HepG2 (cell line): Measurements from ENCODE around the gene SPINDOC. TPM values are rescaled to one million over a fixed set of nuclear protein-coding genes. Genes with fewer than 3 reads are reported as not detected.

Experiments
- ATAC-seq: fragments of 200-7000 bp; cut with Tn5 transposase; 3 replicates; pipeline ENCODE4 v1.9.1; 2020; ENCODE audit warnings: mild to moderate bottlenecking, moderate library complexity
- BruUV-seq: library from RNA; stranded (reverse); fragments of 400-500 nt; replicated peaks from 2 replicates; lab custom pipeline; 2021; lab: Mats Ljungman, UMichigan
- CTCF ChIA-PET: fragments of 300-600 bp; formaldehyde crosslinking; extraction: SDS; loops from one replicate; lab custom pipeline; 2021; ENCODE audit warnings: low total read pairs, inconsistent platforms, low intra/inter-chr PET ratio; lab: Yijun Ruan, JAX
- POLR2A ChIA-PET: fragments of 350-600 bp; sonication (Branson Sonifier 250); formaldehyde crosslinking; loops from one replicate; lab custom pipeline; 2020; ENCODE audit warnings: antibody characterized with exemption, inconsistent platforms; lab: Yijun Ruan, JAX
- DNase-seq: peaks from one replicate; pipeline ENCODE4 v3.0.0-alpha.2; 2015; ENCODE audit warnings: low spot score
- FAIRE-seq: peaks from 3 replicates; lab custom pipeline; 2011; peaks lifted over from hg19 to GRCh38; lab: Jason Lieb, UNC
- H2AFZ ChIP-seq: one replicate; pipeline ENCODE4 v1.6.1; 2011; ENCODE audit warnings: low read length, inconsistent platforms
- H3K27ac ChIP-seq: fragments of 300-600 bp; 3 replicates; pipeline ENCODE4 v1.8.0; 2011; ENCODE audit warnings: mixed run types, mild to moderate bottlenecking, mixed read lengths, low read length, inconsistent platforms; ENCODE audit not compliant: insufficient read depth; ENCODE audit errors: extremely low read length
- H3K27me3 ChIP-seq, 2 experiments: fragments of 200-600 bp in 1 of 2; 2 replicates in 1 of 2; 3 replicates in 1 of 2; pipeline versions ENCODE4 v1.6.0 to v1.8.0; 2011; ENCODE audit warnings: low read length in 2 of 2, mild to moderate bottlenecking in 2 of 2, moderate library complexity in 2 of 2, inconsistent platforms in 1 of 2; ENCODE audit not compliant: insufficient read depth in 2 of 2, control insufficient read depth in 1 of 2
- H3K36me3 ChIP-seq, 2 experiments: fragments of 200-600 bp in 1 of 2; replicated peaks in 1 of 2; 2 replicates in 1 of 2; 3 replicates in 1 of 2; pipeline versions ENCODE4 v1.5.1 to v1.8.0; 2011; ENCODE audit warnings: low read length in 2 of 2, inconsistent platforms in 1 of 2; ENCODE audit not compliant: insufficient read depth in 2 of 2, control insufficient read depth in 1 of 2
- H3K4me1 ChIP-seq: 2 replicates; pipeline ENCODE4 v1.5.1; 2012; ENCODE audit warnings: low read length, inconsistent platforms; ENCODE audit not compliant: insufficient read depth
- H3K4me2 ChIP-seq: 2 replicates; pipeline ENCODE4 v1.6.0; 2011; ENCODE audit warnings: low read depth, low read length, inconsistent platforms
- H3K4me3 ChIP-seq, 3 experiments: fragments of 200-600 bp in 1 of 3; sonication (generic), shearing (Covaris generic) in 1 of 3; replicated peaks in 1 of 3; 2 replicates each; pipeline ENCODE4 v1.5.1; 2011 to 2016; ENCODE audit warnings: low read length in 3 of 3, inconsistent platforms in 2 of 3, low read depth in 2 of 3, mild to moderate bottlenecking in 2 of 3, control low read depth in 1 of 3, mixed read lengths in 1 of 3; ENCODE audit not compliant: insufficient read depth in 1 of 3
- H3K79me2 ChIP-seq: one replicate; pipeline ENCODE4 v1.6.1; 2011; ENCODE audit warnings: low read length, inconsistent platforms; ENCODE audit not compliant: insufficient read depth
- H3K9ac ChIP-seq: 2 replicates; pipeline ENCODE4 v1.6.0; 2011; ENCODE audit warnings: mild to moderate bottlenecking, low read depth, low read length, inconsistent platforms; ENCODE audit not compliant: insufficient read depth
- H3K9me3 ChIP-seq: 2 replicates; pipeline ENCODE4 v1.5.1; 2012; ENCODE audit warnings: mild to moderate bottlenecking, low read length
- H4K20me1 ChIP-seq: 2 replicates; pipeline ENCODE4 v1.6.0; 2011; ENCODE audit warnings: inconsistent platforms, mild to moderate bottlenecking, low read length, moderate library complexity; ENCODE audit not compliant: insufficient read depth
- DMAP1 ChIP-seq: IDR thresholded peaks from 2 replicates; pipeline ENCODE4 v1.6.1; 2016
- HDAC2 ChIP-seq: sonication (generic); formaldehyde crosslinking; IDR thresholded peaks from 2 replicates; pipeline ENCODE4 v1.4.0; 2020; ENCODE audit warnings: missing genetic modification reagents
- KLF13 ChIP-seq: sonication (generic); formaldehyde crosslinking; IDR thresholded peaks from 2 replicates; pipeline ENCODE4 v1.4.0; 2020; ENCODE audit warnings: mild to moderate bottlenecking, missing genetic modification reagents
- LCORL ChIP-seq, 2 experiments: fragments of 450-650 bp in 1 of 2; sonication (generic) in 1 of 2; formaldehyde crosslinking in 1 of 2; IDR thresholded peaks; 2 replicates each; pipeline versions ENCODE4 v1.5.0 to v1.6.1; 2017 to 2020; ENCODE audit warnings: antibody characterized with exemption in 1 of 2, missing genetic modification reagents in 1 of 2
- NAIF1 ChIP-seq: sonication (generic); formaldehyde crosslinking; IDR thresholded peaks from 2 replicates; pipeline ENCODE4 v1.5.0; 2020; ENCODE audit warnings: mild to moderate bottlenecking, missing genetic modification reagents, borderline replicate concordance
- PLRG1 ChIP-seq: fragments of 450-650 bp; conservative IDR thresholded peaks from 2 replicates; pipeline ENCODE4 v1.6.1; 2016
- POLR2AphosphoS5 ChIP-seq: IDR thresholded peaks from 2 replicates; pipeline ENCODE4 v1.6.1; 2012; ENCODE audit warnings: low read depth, low read length
- RBFOX2 ChIP-seq: fragments of 200-400 bp; formaldehyde crosslinking; IDR thresholded peaks from 2 replicates; pipeline ENCODE4 v1.6.1; 2017; ENCODE audit warnings: low read depth, mild to moderate bottlenecking, low read length
- RFX1 ChIP-seq: fragments of 450-650 bp; IDR thresholded peaks from 2 replicates; pipeline ENCODE4 v1.6.1; 2017
- SP5 ChIP-seq: IDR thresholded peaks from 2 replicates; pipeline ENCODE4 v1.6.1; 2016; ENCODE audit warnings: low read depth, borderline replicate concordance
- ZNF224 ChIP-seq: sonication (generic); formaldehyde crosslinking; IDR thresholded peaks from 2 replicates; pipeline ENCODE4 v1.5.0; 2020; ENCODE audit warnings: mild to moderate bottlenecking, missing genetic modification reagents
- ZNF24 ChIP-seq: fragments of 450-650 bp; IDR thresholded peaks from 2 replicates; pipeline ENCODE4 v1.6.1; 2017; ENCODE audit warnings: antibody characterized with exemption, mild to moderate bottlenecking
- ZSCAN31 ChIP-seq: sonication (generic); formaldehyde crosslinking; IDR thresholded peaks from 2 replicates; pipeline ENCODE4 v1.5.0; 2020; ENCODE audit warnings: low read depth, mild to moderate bottlenecking, missing genetic modification reagents
- WGBS: methylation state at CpG from one replicate; pipeline ENCODE4 v1.1.6; 2017; ENCODE audit warnings: low lambda C conversion rate; 5-methylcytosine and 5-hydroxymethylcytosine counted together
- in situ Hi-C: cut with HindIII; loops from 2 replicates; pipeline ENCODE4 v1.10.0; 2017; ENCODE audit warnings: low pct_unique_long_range_greater_than_20kb; ENCODE audit not compliant: extremely low pct_ligation_motif_present
- intact Hi-C: fragments of 100-400 bp; cut with micrococcal nuclease; formaldehyde crosslinking; loops from one replicate; pipeline ENCODE4 v1.10.0; 2022; ENCODE audit not compliant: unreplicated experiment
- polyA plus RNA-seq, 8 experiments: library from polyadenylated mRNA; depleted of rRNA in 3 of 8; stranded (reverse) in 7 of 8; unstranded in 1 of 8; fragments of >200 nt; fragmentation: Illumina TruSeq in 4 of 8; extraction: Trizol in 4 of 8; gene quantifications; 2 replicates each; pipeline versions ENCODE4 v1.2.1 to v1.2.3, GENCODE V29; 2011 to 2016; ENCODE audit warnings: low read depth in 4 of 8, missing spikeins in 1 of 8, mixed read lengths in 1 of 8; ENCODE audit not compliant: insufficient read depth in 1 of 8
- total RNA-seq, 5 experiments: library from RNA; depleted of rRNA; stranded (reverse); fragments of >200 nt; fragmentation: Illumina TruSeq; extraction: Trizol; gene quantifications; 2 replicates each; pipeline ENCODE4 v1.2.3, GENCODE V29; 2016; ENCODE audit warnings: low read depth in 1 of 5
- TF ChIP-seq, protein P1 (sequence below): sonication (generic); formaldehyde crosslinking; IDR thresholded peaks from 2 replicates; pipeline ENCODE4 v1.5.1; 2020; ENCODE audit warnings: mild to moderate bottlenecking, missing genetic modification reagents, moderate library complexity
- TF ChIP-seq, protein P2 (sequence below): sonication (generic); formaldehyde crosslinking; IDR thresholded peaks from 2 replicates; pipeline ENCODE4 v1.9.0; 2021; ENCODE audit warnings: missing genetic modification reagents, borderline replicate concordance
- TF ChIP-seq, protein P3 (sequence below): sonication (generic); formaldehyde crosslinking; IDR thresholded peaks from 2 replicates; pipeline ENCODE4 v1.8.0; 2022; ENCODE audit warnings: missing genetic modification reagents, low read depth, mild to moderate bottlenecking, borderline replicate concordance

The SPINDOC gene
- total and polyA plus RNA-seq, 2 of the 13 experiments (the other 11 are each of a cell fraction or from before 2014, with no cell fraction given), result 21.4 to 29.9 TPM

DNA sequence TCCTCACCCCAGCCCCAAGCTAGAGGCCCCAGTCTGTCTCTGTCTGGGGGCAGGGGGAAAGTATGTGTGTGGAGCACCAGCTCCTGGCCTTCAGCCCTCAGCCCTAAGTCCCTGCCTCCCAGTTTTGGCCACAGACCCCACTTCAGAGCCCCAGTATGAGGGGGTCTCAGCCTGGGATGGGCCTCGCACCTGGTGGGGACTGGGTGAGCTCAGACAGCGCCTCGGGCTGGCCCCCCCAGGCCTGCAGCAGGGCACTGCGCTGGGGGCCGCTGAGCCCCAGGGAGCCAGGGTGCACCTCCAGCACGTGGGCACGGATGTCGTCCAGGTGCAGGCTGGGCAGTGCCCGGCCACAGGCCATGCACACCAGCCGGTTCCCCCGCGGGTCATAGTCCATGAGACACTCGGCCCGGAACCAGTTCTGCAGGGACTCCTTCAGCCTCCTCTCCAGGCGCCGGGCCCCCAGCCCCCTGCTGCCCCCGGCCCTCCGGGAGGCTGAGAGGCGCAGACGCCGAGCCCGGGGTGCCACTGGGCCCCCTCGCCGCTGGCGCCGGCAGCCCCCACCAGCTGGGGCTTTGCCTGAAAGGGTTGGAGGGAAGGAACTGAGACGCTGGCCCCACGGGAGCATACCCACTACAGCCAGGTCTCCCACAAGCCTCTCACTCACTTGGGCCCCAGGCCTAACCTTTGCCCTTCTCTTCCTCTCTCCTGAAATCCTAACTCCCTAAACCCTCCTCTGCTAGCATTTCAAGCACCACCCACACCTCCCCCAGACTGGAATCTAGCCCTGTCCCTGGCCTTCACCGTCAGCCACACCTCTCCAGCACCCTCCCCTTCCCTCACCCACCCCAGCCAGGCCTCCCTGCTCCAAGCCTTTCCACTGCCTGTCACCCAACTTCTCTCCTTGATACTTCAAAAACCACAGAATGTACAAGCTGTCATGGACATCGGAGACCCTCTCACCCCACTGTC lies 48.3 kb upstream of the SPINDOC start:
- Histone ChIP-seq H3K79me2 (peaks cover 7% of the 10 kb centered on the region), H3K4me3 (peak overlapping the region; percentile 10 to 85 (median 29); a peak in 4 of 6 replicates), H3K27ac (peak overlapping the region; percentile 63), H3K4me1 (peaks cover 34% of the 10 kb centered on the region), H4K20me1 (no peaks in the 10 kb centered on the region; the same call in 1 of the 2 replicates), H3K9ac (peak overlapping the region; percentile 25; the same call in 1 of the 2 replicates), H3K9me3 (no peaks in the 10 kb centered on the region), H3K36me3 (peaks cover 1 to 2% of the 10 kb centered on the region in 2 experiments; a peak in 2 of 5 replicates), H3K27me3 (peaks cover 0 to 1% of the 10 kb centered on the region in 2 experiments; a peak in 2 of 5 replicates), H3K4me2 (peak overlapping the region; percentile 76), H2AFZ (no peak overlapping the region)
- peak; percentile 75 for DNase-seq
- peak; percentile 66 for ATAC-seq
- CTCF ChIA-PET, result no interaction called here
- POLR2A ChIA-PET, result interaction anchor here (0.6 to 4.3 kb wide), 6 partner anchors 8 to 74 kb away, joined by 3 to 22 read pairs (median 8); partner anchors contain the start of gene MARK2
- BruUV-seq, result no TSS peak
- intact Hi-C loops, result loop anchor here (5.0 to 10.0 kb wide), 2 partner anchors 140 to 182 kb away; no protein-coding TSS in a partner anchor
- peak; percentile 97 for FAIRE-seq
- in situ Hi-C loops, result loop anchor here (10.0 kb wide), 1 partner anchor 150 kb away; the partner anchor contains the start of gene RCOR2
- 8% methylated on average over 4 of the region's 30 CpGs for WGBS
- TF ChIP-seq SP5 (CRISPR knock-in tag) (0 out of 2 replicates have a peak, but pooled peaks have one; percentile 43), PLRG1 (no peak), HDAC2 (CRISPR knock-in tag) (peak; percentile 26; the same call in 1 of the 2 replicates), ZSCAN31 (CRISPR knock-in tag) (0 out of 2 replicates have a peak, but pooled peaks have one; percentile 31), DMAP1 (CRISPR knock-in tag) (0 out of 2 replicates have a peak, but pooled peaks have one; percentile 32), RFX1 (no peak), KLF13 (no peak), ZNF24 (no peak), NAIF1 (CRISPR knock-in tag) (no peak), RBFOX2 (peak; percentile 76), LCORL (IDR thresholded peaks at IDR 0.05) (no peak), LCORL (CRISPR knock-in tag; IDR thresholded peaks at IDR 0.05) (no peak), POLR2AphosphoS5 (peak; percentile 38; the same call in 1 of the 2 replicates), ZNF224 (CRISPR knock-in tag) (no peak)
- TF ChIP-seq, protein P1, sequence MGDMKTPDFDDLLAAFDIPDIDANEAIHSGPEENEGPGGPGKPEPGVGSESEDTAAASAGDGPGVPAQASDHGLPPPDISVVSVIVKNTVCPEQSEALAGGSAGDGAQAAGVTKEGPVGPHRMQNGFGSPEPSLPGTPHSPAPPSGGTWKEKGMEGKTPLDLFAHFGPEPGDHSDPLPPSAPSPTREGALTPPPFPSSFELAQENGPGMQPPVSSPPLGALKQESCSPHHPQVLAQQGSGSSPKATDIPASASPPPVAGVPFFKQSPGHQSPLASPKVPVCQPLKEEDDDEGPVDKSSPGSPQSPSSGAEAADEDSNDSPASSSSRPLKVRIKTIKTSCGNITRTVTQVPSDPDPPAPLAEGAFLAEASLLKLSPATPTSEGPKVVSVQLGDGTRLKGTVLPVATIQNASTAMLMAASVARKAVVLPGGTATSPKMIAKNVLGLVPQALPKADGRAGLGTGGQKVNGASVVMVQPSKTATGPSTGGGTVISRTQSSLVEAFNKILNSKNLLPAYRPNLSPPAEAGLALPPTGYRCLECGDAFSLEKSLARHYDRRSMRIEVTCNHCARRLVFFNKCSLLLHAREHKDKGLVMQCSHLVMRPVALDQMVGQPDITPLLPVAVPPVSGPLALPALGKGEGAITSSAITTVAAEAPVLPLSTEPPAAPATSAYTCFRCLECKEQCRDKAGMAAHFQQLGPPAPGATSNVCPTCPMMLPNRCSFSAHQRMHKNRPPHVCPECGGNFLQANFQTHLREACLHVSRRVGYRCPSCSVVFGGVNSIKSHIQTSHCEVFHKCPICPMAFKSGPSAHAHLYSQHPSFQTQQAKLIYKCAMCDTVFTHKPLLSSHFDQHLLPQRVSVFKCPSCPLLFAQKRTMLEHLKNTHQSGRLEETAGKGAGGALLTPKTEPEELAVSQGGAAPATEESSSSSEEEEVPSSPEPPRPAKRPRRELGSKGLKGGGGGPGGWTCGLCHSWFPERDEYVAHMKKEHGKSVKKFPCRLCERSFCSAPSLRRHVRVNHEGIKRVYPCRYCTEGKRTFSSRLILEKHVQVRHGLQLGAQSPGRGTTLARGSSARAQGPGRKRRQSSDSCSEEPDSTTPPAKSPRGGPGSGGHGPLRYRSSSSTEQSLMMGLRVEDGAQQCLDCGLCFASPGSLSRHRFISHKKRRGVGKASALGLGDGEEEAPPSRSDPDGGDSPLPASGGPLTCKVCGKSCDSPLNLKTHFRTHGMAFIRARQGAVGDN, result peak; percentile 52
- TF ChIP-seq, protein P2, sequence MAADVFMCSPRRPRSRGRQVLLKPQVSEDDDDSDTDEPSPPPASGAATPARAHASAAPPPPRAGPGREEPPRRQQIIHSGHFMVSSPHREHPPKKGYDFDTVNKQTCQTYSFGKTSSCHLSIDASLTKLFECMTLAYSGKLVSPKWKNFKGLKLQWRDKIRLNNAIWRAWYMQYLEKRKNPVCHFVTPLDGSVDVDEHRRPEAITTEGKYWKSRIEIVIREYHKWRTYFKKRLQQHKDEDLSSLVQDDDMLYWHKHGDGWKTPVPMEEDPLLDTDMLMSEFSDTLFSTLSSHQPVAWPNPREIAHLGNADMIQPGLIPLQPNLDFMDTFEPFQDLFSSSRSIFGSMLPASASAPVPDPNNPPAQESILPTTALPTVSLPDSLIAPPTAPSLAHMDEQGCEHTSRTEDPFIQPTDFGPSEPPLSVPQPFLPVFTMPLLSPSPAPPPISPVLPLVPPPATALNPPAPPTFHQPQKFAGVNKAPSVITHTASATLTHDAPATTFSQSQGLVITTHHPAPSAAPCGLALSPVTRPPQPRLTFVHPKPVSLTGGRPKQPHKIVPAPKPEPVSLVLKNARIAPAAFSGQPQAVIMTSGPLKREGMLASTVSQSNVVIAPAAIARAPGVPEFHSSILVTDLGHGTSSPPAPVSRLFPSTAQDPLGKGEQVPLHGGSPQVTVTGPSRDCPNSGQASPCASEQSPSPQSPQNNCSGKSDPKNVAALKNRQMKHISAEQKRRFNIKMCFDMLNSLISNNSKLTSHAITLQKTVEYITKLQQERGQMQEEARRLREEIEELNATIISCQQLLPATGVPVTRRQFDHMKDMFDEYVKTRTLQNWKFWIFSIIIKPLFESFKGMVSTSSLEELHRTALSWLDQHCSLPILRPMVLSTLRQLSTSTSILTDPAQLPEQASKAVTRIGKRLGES (CRISPR knock-in tag), result no peak
- TF ChIP-seq, protein P3, sequence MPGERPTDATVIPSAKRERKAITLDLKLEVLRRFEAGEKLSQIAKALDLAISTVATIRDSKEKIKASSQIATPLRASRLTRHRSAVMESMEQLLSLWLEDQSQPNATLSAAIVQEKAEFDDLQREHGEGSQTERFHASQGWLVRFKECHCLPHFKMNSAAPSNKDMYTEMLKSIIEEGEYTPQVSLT (CRISPR knock-in tag), result no peak
